MM.1S (cell line): ENCODE measurements around the gene TRMT1.

Experiments used
- DNase-seq: peaks from one replicate; pipeline ENCODE4 v3.0.0-alpha.2; 2015
- H2AFZ ChIP-seq: fragments of 300-600 bp; sonication (generic); 2 replicates; pipeline ENCODE4 v1.6.0; 2016; ENCODE audit warnings: antibody characterized with exemption, low read length
- H3F3A ChIP-seq: fragments of 300-600 bp; sonication (generic); 2 replicates; pipeline ENCODE4 v1.6.1; 2016; ENCODE audit warnings: mild to moderate bottlenecking, antibody characterized with exemption, low read length, moderate library complexity, mixed read lengths; ENCODE audit not compliant: insufficient read depth
- H3K27ac ChIP-seq: fragments of 300-600 bp; sonication (generic); 2 replicates; pipeline ENCODE4 v1.5.1; 2016; ENCODE audit warnings: mild to moderate bottlenecking, low read length
- H3K27me3 ChIP-seq: fragments of 300-600 bp; sonication (generic); replicated peaks from 2 replicates; pipeline ENCODE4 v1.6.0; 2016; ENCODE audit warnings: low read length; ENCODE audit not compliant: insufficient read depth
- H3K36me3 ChIP-seq: fragments of 300-600 bp; sonication (generic); replicated peaks from 2 replicates; pipeline ENCODE4 v1.6.1; 2016; ENCODE audit warnings: mild to moderate bottlenecking, low read length, mixed read lengths; ENCODE audit not compliant: insufficient read depth
- H3K4me1 ChIP-seq: fragments of 300-600 bp; sonication (generic); 2 replicates; pipeline ENCODE4 v1.6.1; 2016; ENCODE audit warnings: low read length, mixed read lengths
- H3K4me2 ChIP-seq: fragments of 300-600 bp; sonication (generic); 2 replicates; pipeline ENCODE4 v1.6.0; 2016; ENCODE audit warnings: low read depth, low read length
- H3K4me3 ChIP-seq: fragments of 300-600 bp; sonication (generic); 2 replicates; pipeline ENCODE4 v1.5.1; 2016; ENCODE audit warnings: low read length, mixed read lengths
- H3K79me2 ChIP-seq: fragments of 300-600 bp; sonication (generic); 2 replicates; pipeline ENCODE4 v1.6.1; 2016; ENCODE audit warnings: mixed run types, low read length, mixed read lengths
- H3K9ac ChIP-seq: fragments of 300-600 bp; sonication (generic); 2 replicates; pipeline ENCODE4 v1.6.1; 2016; ENCODE audit warnings: low read length, mixed read lengths
- H3K9me2 ChIP-seq: fragments of 300-600 bp; sonication (generic); replicated peaks from 2 replicates; pipeline ENCODE4 v1.6.1; 2016; ENCODE audit warnings: mild to moderate bottlenecking, low read length, mixed read lengths; ENCODE audit not compliant: insufficient read depth
- H3K9me3 ChIP-seq: fragments of 300-600 bp; sonication (generic); replicated peaks from 2 replicates; pipeline ENCODE4 v1.6.1; 2016; ENCODE audit warnings: mild to moderate bottlenecking, low read length, mixed read lengths; ENCODE audit not compliant: insufficient read depth
- H4K20me1 ChIP-seq: fragments of 300-600 bp; sonication (generic); 2 replicates; pipeline ENCODE4 v1.6.1; 2016; ENCODE audit warnings: mild to moderate bottlenecking, low read length, moderate library complexity, mixed read lengths; ENCODE audit not compliant: insufficient read depth
- CTCF ChIP-seq: fragments of 300-600 bp; sonication (generic); IDR thresholded peaks from 2 replicates; pipeline ENCODE4 v1.5.1; 2016; ENCODE audit warnings: antibody characterized with exemption, low read length, mixed read lengths
- EZH2 ChIP-seq: fragments of 300-600 bp; sonication (generic); optimal IDR thresholded peaks from 2 replicates; pipeline ENCODE3; 2017; ENCODE audit warnings: low read depth, mild to moderate bottlenecking, antibody characterized with exemption, low read length, mixed read lengths
- EZH2phosphoT487 ChIP-seq: fragments of 300-600 bp; sonication (generic); IDR thresholded peaks from 2 replicates; pipeline ENCODE4 v1.6.1; 2018; ENCODE audit warnings: antibody characterized with exemption, low read length

TRMT1 gene

GRCh38 chr19:13138171-13138915, 21.8 kb upstream of the TRMT1 start:
- Histone ChIP-seq H3K4me2 (no peak overlapping the region), H4K20me1 (no peaks in the 10 kb centered on the region), H3K4me1 (no peaks in the 10 kb centered on the region), H3K9me3 (no peaks in the 10 kb centered on the region), H3K27ac (no peak overlapping the region), H3K9ac (no peak overlapping the region), H3K9me2 (no peaks in the 10 kb centered on the region), H3K79me2 (peaks cover 13% of the 10 kb centered on the region), H3K36me3 (0 out of 2 replicates have a peak, but pooled peaks cover 7% of the 10 kb centered on the region), H3K4me3 (no peak overlapping the region), H3K27me3 (no peaks in the 10 kb centered on the region), H3F3A (no peaks in the 10 kb centered on the region), H2AFZ (no peak overlapping the region)
- DNase-seq, result no peak
- TF ChIP-seq EZH2phosphoT487 (no peak), EZH2 (no peak), CTCF (no peak)

GRCh38 chr19:13137290-13137794, 20.8 kb upstream of the TRMT1 start:
- TF ChIP-seq CTCF (no peak), EZH2phosphoT487 (no peak), EZH2 (no peak)
- no peak for DNase-seq
- Histone ChIP-seq H3K27ac (no peak overlapping the region), H3K4me3 (no peak overlapping the region), H3K4me2 (no peak overlapping the region), H4K20me1 (no peaks in the 10 kb centered on the region), H3K36me3 (0 out of 2 replicates have a peak, but pooled peaks cover 7% of the 10 kb centered on the region), H3K9me3 (no peaks in the 10 kb centered on the region), H3K27me3 (no peaks in the 10 kb centered on the region), H3K4me1 (no peaks in the 10 kb centered on the region), H3K9ac (no peak overlapping the region), H2AFZ (no peak overlapping the region), H3F3A (no peaks in the 10 kb centered on the region), H3K79me2 (peaks cover 20% of the 10 kb centered on the region), H3K9me2 (no peaks in the 10 kb centered on the region)

DNA sequence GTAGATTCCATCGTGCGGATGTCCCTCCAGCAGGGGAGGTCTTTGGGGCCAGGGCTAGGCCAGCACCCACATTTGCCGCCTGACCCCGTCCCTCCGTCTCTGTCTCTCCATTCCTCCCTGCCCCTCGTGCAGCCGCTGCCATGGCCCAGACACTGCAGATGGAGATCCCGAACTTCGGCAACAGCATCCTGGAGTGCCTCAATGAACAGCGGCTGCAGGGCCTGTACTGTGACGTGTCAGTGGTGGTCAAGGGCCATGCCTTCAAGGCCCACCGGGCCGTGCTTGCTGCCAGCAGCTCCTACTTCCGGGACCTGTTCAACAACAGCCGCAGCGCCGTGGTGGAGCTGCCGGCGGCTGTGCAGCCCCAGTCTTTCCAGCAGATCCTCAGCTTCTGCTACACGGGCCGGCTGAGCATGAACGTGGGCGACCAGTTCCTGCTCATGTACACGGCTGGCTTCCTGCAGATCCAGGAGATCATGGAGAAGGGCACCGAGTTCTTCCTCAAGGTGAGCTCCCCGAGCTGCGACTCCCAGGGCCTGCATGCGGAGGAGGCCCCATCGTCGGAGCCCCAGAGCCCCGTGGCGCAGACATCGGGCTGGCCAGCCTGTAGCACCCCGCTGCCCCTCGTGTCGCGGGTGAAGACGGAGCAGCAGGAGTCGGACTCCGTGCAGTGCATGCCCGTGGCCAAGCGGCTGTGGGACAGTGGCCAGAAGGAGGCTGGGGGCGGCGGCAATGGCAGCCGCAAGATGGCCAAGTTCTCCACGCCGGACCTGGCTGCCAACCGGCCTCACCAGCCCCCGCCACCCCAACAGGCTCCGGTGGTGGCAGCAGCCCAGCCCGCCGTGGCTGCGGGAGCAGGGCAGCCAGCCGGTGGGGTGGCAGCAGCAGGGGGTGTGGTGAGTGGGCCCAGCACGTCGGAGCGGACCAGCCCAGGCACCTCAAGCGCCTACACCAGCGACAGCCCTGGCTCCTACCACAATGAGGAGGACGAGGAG, 18.8 kb upstream of the TRMT1 start:
- no peaks in the 10 kb centered on the region for H3K4me1 ChIP-seq
- H3K36me3 ChIP-seq, result 0 out of 2 replicates have a peak, but pooled peaks cover 7% of the 10 kb centered on the region
- no peak overlapping the region for H3K4me2 ChIP-seq
- no peak overlapping the region for H3K27ac ChIP-seq
- no peak overlapping the region for H2AFZ ChIP-seq
- no peaks in the 10 kb centered on the region for H3K27me3 ChIP-seq
- no peak for DNase-seq
- H3K9ac ChIP-seq, result no peak overlapping the region
- TF ChIP-seq EZH2 (no peak), CTCF (no peak), EZH2phosphoT487 (no peak)
- no peaks in the 10 kb centered on the region for H3K9me2 ChIP-seq
- H4K20me1 ChIP-seq, result no peaks in the 10 kb centered on the region
- H3K9me3 ChIP-seq, result no peaks in the 10 kb centered on the region
- H3K4me3 ChIP-seq, result no peak overlapping the region
- H3K79me2 ChIP-seq, result peaks cover 30% of the 10 kb centered on the region
- H3F3A ChIP-seq, result no peaks in the 10 kb centered on the region
